HG03103 (cell line): ENCODE measurements around the gene STK32B.

ENCODE experiments used
- ATAC-seq: cut with Tn5 transposase; IDR thresholded peaks from one replicate; pipeline ENCODE4 v1.9.1; 2021; ENCODE audit warnings: low read depth; ENCODE audit not compliant: unreplicated experiment

STK32B gene

GRCh38 chr4:5029447-5029846, 21.8 kb upstream of the STK32B start:
- ATAC-seq, result no peak

- ATAC-seq, result no peak
These were observed 21.1 kb upstream of the STK32B start for GRCh38 chr4:5030221-5030620.

DNA sequence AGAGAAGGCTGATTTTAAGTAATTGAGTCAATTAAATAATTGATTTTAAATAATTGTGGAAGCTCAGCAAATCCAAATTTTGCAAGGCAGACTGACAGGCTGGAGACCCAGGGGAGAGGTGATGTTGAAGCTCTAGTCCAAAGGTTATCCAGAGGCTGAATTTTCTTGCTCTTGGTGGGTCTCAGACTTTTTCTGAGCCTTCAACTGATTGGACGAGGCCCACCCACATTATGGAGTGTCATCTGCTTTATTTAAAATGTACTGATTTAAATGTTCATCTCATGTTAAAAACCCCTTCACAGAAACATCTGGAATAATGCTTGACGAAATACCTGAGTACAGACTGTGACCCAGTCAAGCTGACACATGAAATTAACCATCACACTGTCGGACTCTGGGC, 20.4 kb upstream of the STK32B start:
- ATAC-seq, result no peak

DNA sequence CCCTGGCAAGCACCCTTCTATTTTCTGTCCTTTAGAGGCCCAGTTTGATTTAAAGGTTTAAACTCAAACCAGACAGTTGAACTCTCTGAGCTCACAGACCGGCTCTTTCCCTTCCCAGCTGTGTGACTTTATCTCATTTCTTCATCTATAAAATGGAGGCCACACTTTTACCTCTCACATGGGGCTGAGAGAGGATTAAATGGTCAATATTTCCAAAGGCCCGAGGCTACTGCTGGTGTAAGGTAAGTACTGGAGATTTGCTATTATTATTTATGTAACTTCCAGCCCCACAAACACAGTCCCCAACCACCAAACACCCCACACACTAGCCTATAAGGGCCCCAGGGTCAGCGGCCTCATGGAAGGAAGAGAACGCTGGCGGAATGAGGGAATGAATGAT, 18.5 kb upstream of the STK32B start:
- ATAC-seq, result no peak

DNA sequence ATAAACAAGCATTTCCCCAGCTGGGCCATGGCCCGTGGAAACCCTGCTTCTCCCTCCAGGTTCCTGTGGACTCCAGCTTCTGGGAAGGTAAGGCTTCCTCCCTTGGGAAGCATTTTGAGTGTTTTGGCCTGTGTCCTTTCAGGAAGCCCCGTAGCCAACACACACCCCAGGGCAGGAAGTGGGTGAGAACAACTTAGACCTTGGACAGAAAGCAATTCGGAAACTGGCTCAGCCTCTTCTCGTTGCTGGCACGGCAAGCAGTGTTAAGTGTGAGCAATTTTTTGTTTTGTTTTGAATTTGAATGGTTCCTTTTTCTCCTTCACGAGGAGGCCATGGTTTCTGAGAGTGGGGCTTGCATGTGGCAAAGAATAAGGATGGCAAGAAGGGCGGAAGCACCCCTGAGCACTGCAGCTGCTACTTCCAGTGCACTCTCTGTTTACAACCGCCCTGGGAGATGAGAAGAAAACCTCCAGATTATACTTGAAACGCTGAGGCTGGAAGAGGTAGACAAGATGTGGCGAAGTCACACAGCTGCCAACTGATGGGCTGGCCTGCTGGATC, 17.9 kb upstream of the STK32B start:
- ATAC-seq, result no peak

GRCh38 chr4:5034206-5034605, 17.1 kb upstream of the STK32B start:
- no peak for ATAC-seq

GRCh38 chr4:5036239-5036638, 15.0 kb upstream of the STK32B start:
- ATAC-seq, result no peak

DNA sequence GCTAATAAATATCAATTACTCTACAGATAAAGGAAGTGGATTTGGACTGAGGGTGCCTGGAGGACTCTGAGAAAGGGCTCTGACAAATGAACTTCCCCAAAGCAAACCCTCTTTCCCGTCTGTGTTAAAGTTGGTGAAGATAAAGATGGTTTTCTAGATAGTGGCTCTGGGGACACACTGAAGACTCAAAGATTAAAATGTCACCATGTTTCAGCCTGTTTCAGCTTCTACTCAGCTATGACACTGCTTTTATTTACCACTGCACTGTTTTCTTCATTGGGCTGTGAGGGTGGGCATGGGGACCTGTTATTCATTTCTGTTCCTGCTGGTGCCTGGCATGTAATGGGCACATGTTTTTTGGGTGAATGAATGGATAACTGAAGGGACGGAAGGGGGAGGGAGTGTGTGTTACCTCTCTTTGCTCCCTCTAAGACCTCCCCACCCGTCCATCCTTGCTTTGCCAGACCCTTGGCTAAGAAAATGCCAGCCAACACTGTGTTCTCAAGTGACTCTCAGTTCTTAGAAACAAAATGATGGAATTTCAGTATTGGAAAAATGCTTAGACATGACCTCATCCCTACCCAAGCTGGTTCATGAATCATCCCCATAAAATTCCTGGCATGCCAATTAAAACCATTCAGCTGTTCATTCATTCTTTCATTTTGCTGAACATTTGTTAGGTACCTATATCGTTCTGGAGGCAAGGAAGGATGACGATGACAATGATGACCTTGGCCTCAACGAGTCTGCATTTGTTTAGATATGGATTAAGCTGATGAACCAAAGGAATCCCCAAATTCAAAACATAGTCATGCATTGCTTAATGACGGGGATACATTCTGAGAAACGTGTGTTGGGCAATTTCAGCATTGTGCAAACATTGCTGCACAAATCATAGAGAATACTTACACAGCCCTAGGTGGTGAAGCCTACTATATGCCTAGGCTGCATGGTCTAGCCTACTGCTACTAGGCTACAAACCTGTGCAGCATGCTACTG, 13.4 kb upstream of the STK32B start:
- no peak for ATAC-seq

DNA sequence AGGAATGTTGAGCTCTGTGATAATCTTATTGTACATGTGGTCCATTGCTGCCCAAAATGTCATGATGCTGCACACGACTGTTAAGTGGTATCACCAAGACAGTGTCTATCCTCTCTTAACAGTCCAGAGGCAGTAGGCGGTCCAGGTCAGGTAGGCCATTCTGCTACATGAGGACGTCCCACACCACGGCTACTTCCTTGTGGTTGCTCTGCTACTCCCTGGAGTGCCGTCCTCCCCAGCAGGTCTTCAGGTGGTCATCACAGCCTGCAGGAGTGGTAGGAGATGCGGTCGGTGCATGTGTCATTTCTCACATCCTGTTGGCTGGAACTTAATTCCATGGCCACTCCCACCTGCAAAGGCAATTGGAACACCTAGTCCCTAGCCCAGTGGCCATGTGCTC, 11.5 kb upstream of the STK32B start:
- no peak for ATAC-seq

DNA sequence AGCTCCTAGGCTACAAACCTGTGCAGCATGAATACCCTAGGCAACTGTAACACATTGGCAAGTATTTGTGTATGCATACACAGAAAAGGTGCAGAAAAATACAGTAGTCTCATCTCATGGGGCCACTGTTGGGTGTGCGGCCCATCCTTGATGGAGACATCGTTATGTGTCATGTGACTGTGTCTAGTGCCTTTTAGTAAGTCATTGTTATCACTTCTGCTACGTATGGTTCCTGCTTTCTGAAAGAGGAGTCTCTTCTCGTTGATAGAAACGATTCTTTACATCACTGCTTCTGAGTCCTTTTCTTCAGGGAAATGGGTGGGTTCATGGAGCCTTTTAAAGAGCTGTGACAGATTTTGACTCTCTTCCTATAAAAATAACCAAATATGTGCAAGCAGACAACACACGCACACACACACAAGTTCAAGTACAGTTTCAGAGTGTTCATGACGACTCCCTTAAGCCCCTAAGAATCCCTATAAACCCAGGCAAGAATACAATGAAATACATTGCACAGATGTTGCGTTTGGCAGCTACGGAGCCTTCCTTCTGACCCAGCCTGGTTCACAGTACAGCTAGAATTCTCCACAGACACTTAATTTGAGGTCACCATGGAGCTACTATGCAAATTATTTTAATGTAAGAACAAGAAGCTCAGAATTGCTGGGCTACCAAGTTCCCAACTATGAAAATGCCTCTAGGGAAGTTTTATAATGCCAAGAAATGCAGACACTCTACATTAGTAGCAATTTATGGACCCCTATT, 10.2 kb upstream of the STK32B start:
- no peak for ATAC-seq

- no peak for ATAC-seq
These were observed 9.6 kb upstream of the STK32B start for GRCh38 chr4:5041699-5042098.

GRCh38 chr4:5043579-5043978, 7.7 kb upstream of the STK32B start:
- ATAC-seq, result no peak

- ATAC-seq, result no peak
These were observed 6.9 kb upstream of the STK32B start for GRCh38 chr4:5044341-5044740.

- no peak for ATAC-seq
These were observed 6.2 kb upstream of the STK32B start for GRCh38 chr4:5045097-5045496.

- no peak for ATAC-seq
These were observed 2.6 kb upstream of the STK32B start for GRCh38 chr4:5048721-5049120.

DNA sequence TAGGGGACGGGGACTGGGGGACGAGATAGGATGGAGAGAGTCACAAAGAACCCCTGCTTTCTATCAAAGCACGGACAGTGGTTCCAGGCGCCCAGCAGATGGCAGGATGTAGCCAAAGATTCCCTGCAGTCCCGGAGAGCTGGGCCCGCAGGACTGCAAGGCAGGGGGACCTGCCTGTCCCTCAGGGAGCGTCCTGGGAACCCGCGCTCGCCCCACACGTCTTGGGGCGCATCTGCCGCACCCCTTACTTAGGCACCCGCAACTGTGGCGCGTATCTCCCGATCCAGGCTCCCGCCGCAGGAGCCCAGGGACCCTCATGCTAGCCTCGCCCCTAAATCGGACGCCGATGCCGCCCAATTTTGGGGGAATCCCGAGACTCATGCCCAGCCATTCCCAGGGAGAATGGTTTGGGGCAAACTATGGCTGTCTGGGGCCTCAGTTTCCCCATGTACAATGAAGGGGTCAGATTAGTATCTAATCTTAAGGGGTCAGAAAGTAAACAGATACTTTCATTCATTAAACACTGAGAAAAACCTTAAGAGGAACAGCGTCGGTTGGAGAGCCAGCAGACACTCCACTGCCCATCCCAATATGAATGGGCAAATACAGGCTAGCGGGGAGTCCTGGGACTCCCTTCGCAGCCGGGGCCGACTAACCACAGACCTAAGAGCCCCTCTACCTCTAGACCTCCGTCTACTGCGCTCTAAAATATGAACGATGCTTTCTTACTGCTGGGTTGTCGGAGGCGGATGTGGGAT, 581 bp upstream of the STK32B start:
- ATAC-seq, result peak; percentile 53

GRCh38 chr4:5052204-5052702, 973 bp downstream of the STK32B start:
- no peak for ATAC-seq

- ATAC-seq, result no peak
These were observed 1.6 kb downstream of the STK32B start for GRCh38 chr4:5052726-5053425.

GRCh38 chr4:5054532-5054931, 3.3 kb downstream of the STK32B start:
- ATAC-seq, result no peak

- ATAC-seq, result no peak
These were observed 4.1 kb downstream of the STK32B start for GRCh38 chr4:5055411-5055810.
